AG04449 (cell line): ENCODE results near the gene STK33.
"Not testable (repeated sequence)": the region's sequence is repeated elsewhere in the genome, so short reads cannot be mapped to it uniquely, and the experiment has no call there.

Experiments
- CTCF ChIA-PET: fragments of 350-600 bp; formaldehyde crosslinking; extraction: SDS; loops from one replicate; lab custom pipeline; 2021; ENCODE audit warnings: antibody characterized with exemption; lab: Yijun Ruan, JAX
- POLR2A ChIA-PET: fragments of 400-600, 350-600 bp; formaldehyde crosslinking; extraction: SDS; loops from one replicate; lab custom pipeline; 2020; ENCODE audit warnings: antibody characterized with exemption, inconsistent platforms; lab: Yijun Ruan, JAX
- DNase-seq: peaks from one replicate; pipeline ENCODE4 v3.0.0-alpha.2; 2010; ENCODE audit warnings: low read depth, low spot score
- H3K4me3 ChIP-seq: 2 replicates; pipeline ENCODE4 v1.5.1; 2011; ENCODE audit warnings: low read depth, mild to moderate bottlenecking, control low read depth, low read length
- TF ChIP-seq, protein P1 (sequence below): IDR thresholded peaks from one replicate; pipeline ENCODE4 v1.5.1; 2011; ENCODE audit warnings: mild to moderate bottlenecking, moderate library complexity, low read length, control low read depth, inconsistent platforms; ENCODE audit not compliant: insufficient read depth; ENCODE audit errors: missing control alignments

The STK33 gene

DNA sequence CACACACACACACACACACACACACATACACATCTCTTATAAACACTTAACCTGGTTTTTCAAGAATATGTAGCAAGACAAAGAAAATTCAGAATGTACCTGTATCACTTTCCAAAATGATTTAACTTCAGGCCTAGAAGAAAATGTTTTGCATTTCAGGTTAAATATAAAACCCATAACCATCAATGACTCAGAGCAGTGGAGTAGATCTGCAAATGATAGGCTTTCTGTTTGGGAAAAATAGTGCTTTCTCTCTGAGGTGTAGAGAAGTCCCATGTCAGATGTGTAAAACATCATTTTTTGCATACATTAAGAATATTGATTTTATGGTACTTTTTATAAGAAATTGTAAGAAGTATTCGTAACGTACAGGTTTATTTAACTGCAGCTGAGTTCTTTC, 116.9 kb downstream of the STK33 start:
- CTCF ChIA-PET, result no interaction called here
- TF ChIP-seq, protein P1, sequence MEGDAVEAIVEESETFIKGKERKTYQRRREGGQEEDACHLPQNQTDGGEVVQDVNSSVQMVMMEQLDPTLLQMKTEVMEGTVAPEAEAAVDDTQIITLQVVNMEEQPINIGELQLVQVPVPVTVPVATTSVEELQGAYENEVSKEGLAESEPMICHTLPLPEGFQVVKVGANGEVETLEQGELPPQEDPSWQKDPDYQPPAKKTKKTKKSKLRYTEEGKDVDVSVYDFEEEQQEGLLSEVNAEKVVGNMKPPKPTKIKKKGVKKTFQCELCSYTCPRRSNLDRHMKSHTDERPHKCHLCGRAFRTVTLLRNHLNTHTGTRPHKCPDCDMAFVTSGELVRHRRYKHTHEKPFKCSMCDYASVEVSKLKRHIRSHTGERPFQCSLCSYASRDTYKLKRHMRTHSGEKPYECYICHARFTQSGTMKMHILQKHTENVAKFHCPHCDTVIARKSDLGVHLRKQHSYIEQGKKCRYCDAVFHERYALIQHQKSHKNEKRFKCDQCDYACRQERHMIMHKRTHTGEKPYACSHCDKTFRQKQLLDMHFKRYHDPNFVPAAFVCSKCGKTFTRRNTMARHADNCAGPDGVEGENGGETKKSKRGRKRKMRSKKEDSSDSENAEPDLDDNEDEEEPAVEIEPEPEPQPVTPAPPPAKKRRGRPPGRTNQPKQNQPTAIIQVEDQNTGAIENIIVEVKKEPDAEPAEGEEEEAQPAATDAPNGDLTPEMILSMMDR, result no peak
- POLR2A ChIA-PET, result no interaction called here
- no peak overlapping the region for H3K4me3 ChIP-seq
- DNase-seq, result no peak

DNA sequence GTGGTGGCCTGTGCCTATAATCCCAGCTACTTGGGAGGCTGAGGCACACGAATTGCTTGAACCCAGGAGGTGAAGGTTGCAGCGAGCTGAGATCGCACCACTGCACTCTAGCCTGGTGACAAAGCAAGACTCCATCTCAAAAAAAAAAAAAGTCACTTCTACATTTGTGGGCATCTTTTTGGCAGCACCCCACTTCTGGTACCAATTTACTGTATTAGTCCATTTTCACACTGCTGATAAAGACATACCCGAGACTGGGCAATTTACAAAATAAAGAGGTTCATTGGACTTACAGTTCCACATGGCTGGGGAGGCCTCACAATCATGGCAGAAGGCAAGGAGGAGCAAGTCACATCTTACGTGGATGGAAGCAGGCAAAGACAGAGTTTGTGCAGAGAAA, 126.2 kb downstream of the STK33 start:
- CTCF ChIA-PET, H3K4me3 ChIP-seq, POLR2A ChIA-PET, DNase-seq: not testable (repeated sequence)

DNA sequence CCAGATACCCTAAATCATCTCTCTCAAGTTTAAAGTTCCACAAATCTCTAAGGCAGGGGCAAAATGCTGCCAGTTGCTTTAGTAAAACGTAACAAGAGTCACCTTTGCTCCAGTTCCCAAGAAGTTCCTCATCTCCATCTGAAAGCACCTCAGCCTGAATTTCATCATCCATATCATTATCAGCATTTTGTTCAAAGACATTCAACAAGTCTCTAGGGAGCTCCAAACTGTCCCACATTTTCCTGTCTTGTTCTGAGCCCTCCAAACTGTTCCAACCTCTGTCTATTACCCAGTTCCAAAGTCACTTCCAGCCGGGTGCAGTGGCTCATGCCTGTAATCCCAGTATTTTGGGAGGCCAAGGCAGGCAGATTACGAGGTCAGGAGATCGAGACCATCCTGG, 126.7 kb downstream of the STK33 start:
- POLR2A ChIA-PET, H3K4me3 ChIP-seq, CTCF ChIA-PET, DNase-seq: not testable (repeated sequence)

DNA sequence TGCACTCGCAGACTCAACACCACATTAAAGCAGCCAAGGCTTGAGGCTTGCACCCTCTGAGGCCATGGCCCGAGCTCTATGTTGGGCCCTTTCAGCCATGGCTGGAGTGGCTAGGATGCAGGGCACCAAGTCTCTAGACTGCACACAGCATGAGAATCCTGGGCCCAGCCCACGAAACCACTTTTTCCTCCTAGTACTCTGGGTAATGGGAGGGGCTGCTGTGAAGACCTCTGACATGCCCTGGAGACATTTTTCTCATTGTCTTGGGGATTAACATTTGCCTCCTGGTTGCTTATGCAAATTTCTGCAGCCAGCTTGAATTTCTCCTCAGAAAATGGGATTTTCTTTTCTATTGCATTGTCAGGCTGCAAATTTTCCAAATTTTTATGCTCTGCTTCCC, 127.1 kb downstream of the STK33 start:
- CTCF ChIA-PET, DNase-seq, H3K4me3 ChIP-seq, POLR2A ChIA-PET: not testable (repeated sequence)

DNA sequence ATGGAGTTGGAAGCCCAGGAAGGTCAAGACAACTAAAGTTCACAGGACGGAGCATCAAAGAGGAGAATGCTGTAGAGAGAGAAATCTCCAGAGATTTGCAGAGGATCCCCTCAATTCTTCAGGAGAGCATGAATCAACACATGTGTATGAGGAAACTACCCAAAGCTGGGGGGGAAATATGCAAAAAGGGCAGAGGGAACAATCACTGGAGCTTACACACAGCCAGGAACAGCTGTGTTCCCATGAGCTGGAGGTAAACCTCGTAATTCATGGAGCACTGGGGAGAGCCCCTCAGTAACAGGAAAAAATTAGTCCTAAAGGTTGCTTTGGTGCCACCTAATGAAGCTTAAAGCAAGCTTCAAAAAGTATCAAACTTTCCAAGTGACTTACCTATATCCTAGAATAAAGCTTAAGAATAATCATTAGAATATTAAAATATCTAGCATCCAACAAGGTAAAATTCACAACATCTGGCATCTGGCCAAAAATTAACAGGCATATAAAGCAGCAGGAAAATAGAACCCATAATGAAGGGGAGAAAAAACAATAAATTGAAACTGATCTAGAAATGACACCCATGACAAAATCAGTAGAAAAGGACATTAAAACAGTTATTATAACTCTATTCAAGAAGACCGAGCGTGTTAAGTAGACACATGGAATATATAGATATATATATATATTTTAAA, 134.2 kb downstream of the STK33 start:
- ChIA-PET CTCF (no interaction called here), POLR2A (no interaction called here)
- no peak overlapping the region for H3K4me3 ChIP-seq

DNA sequence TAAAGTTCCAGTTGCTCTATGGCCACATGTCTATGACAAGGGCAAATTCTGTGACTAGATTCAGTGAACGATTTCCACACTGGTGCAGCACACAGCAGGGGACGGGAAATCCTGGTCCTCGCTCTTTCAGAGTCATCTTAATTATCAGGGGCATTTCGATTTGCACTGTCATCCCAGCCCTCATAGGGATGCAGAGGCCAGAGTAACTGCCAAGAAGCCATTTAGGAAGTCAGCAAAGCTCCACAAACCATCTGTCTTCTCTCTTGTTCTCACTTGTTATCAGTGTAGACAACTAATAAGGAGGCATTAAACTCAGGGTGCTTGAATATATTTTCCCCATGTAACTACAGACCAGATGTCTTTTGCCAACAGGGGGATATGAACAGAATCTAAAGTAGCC, 151.7 kb downstream of the STK33 start:
- H3K4me3 ChIP-seq, result no peak overlapping the region
- CTCF ChIA-PET, result no interaction called here
- DNase-seq, result no peak
- POLR2A ChIA-PET, result no interaction called here
- TF ChIP-seq, protein P1, result no peak

More for the DNA sequence above, 134.2 kb downstream of the STK33 start:
- no peak for DNase-seq
- TF ChIP-seq, protein P1, result no peak

DNA sequence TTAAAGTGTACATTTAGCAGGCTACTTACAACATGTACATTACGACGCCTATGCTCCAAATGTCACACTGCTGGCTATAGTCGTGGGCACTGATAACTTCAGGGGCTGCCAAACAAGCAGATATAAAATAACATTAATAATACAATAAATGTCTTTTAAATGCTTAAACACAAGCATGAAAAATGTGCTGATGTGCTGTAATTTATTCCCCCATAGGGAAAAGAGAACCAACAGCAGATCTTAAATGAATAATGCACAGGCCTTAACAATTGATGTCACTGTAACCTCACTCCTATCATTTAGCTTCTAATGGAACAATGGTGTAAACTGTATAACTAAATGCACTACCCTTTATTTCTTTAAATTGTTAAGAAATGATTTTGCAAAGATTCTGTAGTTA, 153.4 kb downstream of the STK33 start:
- no peak overlapping the region for H3K4me3 ChIP-seq
- ChIA-PET CTCF (interaction anchor here (1.3 kb wide), 1 partner anchor 17 kb away, joined by 3 read pairs; no protein-coding TSS in a partner anchor), POLR2A (no interaction called here)
- DNase-seq, result no peak
- TF ChIP-seq, protein P1, result no peak

DNA sequence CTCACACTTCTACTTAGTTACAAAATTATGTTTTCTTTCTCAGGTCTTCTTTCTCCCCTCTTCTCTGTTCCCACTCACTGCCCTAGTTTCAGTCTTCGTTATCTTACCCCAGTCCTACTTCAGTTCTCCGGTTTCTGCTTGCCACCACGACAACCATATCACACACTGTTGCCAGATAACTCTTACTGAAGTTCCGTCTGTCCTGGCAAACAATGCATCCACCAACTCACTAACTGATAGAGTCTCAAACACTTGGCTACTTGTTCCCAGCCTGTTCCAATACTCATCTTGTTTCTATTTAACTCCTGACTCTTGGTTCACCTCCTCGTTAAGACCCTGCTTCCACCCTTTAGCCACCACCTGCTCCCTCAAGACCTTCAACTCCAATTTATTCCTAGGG, 164.5 kb downstream of the STK33 start:
- no peak overlapping the region for H3K4me3 ChIP-seq
- POLR2A ChIA-PET, result no interaction called here
- CTCF ChIA-PET, result no interaction called here
- TF ChIP-seq, protein P1, result no peak
- no peak for DNase-seq
